Mesenchymal stem cell (in vitro differentiated cells and primary cell): ENCODE data around the gene PPP6R3.

Experiments
- DNase-seq: peaks from one replicate; pipeline ENCODE4 v3.0.0-alpha.2; 2013
- H2AFZ ChIP-seq: one replicate; pipeline ENCODE4 v1.6.1; 2013; ENCODE audit warnings: low read depth, mild to moderate bottlenecking, control low read depth, inconsistent platforms, low read length, moderate library complexity
- H2AK5ac ChIP-seq: 2 replicates; pipeline ENCODE4 v1.6.1; 2013; ENCODE audit warnings: low read length, moderate library complexity, mild to moderate bottlenecking, inconsistent platforms; ENCODE audit not compliant: severe bottlenecking
- H2BK120ac ChIP-seq: one replicate; pipeline ENCODE4 v1.6.1; 2013; ENCODE audit warnings: low read depth, mild to moderate bottlenecking, inconsistent platforms, low read length, moderate library complexity
- H2BK12ac ChIP-seq, 2 experiments: one replicate each; pipeline ENCODE4 v1.6.1; 2013; ENCODE audit warnings: inconsistent platforms in 2 of 2, low read length in 2 of 2, mild to moderate bottlenecking in 2 of 2, moderate library complexity in 2 of 2, control low read depth in 1 of 2
- H2BK15ac ChIP-seq: one replicate; pipeline ENCODE4 v1.6.1; 2013; ENCODE audit warnings: mild to moderate bottlenecking, low read depth, inconsistent platforms; ENCODE audit not compliant: poor library complexity, severe bottlenecking
- H2BK5ac ChIP-seq: 2 replicates; pipeline ENCODE4 v1.6.1; 2013; ENCODE audit warnings: low read depth, mild to moderate bottlenecking, low read length, control low read depth, inconsistent platforms; ENCODE audit not compliant: poor library complexity, severe bottlenecking
- H3K14ac ChIP-seq, 2 experiments: one replicate each; pipeline ENCODE4 v1.6.1; 2013; ENCODE audit warnings: inconsistent platforms in 2 of 2, low read length in 2 of 2, control low read depth in 1 of 2, mild to moderate bottlenecking in 1 of 2, moderate library complexity in 1 of 2
- H3K18ac ChIP-seq, 2 experiments: one replicate each; pipeline ENCODE4 v1.6.1; 2013; ENCODE audit warnings: inconsistent platforms in 2 of 2, low read length in 2 of 2, control low read depth in 1 of 2, low read depth in 1 of 2, mild to moderate bottlenecking in 1 of 2
- H3K23ac ChIP-seq, 2 experiments: one replicate each; pipeline ENCODE4 v1.6.1; 2013; ENCODE audit warnings: inconsistent platforms in 2 of 2, low read length in 2 of 2, mild to moderate bottlenecking in 2 of 2, moderate library complexity in 2 of 2, control low read depth in 1 of 2
- H3K27ac ChIP-seq: 2 replicates; pipeline ENCODE4 v1.5.1; 2013; ENCODE audit warnings: mild to moderate bottlenecking, moderate library complexity, low read length, control low read depth, inconsistent platforms; ENCODE audit not compliant: poor library complexity, severe bottlenecking
- H3K27me3 ChIP-seq, 2 experiments: 2 replicates each; pipeline versions ENCODE4 v1.6.1 to v1.7.0; 2013; ENCODE audit warnings: low read length in 2 of 2, mild to moderate bottlenecking in 2 of 2, moderate library complexity in 2 of 2, control low read depth in 1 of 2, inconsistent platforms in 1 of 2; ENCODE audit not compliant: control insufficient read depth in 1 of 2, insufficient read depth in 1 of 2
- H3K36me3 ChIP-seq, 2 experiments: 2 replicates each; pipeline versions ENCODE4 v1.6.1 to v1.7.0; 2013; ENCODE audit warnings: low read length in 2 of 2, control low read depth in 1 of 2, inconsistent platforms in 1 of 2, low read depth in 1 of 2, mild to moderate bottlenecking in 1 of 2; ENCODE audit not compliant: insufficient read depth in 2 of 2, control insufficient read depth in 1 of 2
- H3K4ac ChIP-seq, 2 experiments: one replicate each; pipeline ENCODE4 v1.6.1; 2013; ENCODE audit warnings: inconsistent platforms in 2 of 2, low read length in 2 of 2, mild to moderate bottlenecking in 2 of 2, moderate library complexity in 2 of 2, control low read depth in 1 of 2, low read depth in 1 of 2
- H3K4me1 ChIP-seq: 2 replicates; pipeline ENCODE4 v1.6.1; 2013; ENCODE audit warnings: low read depth, low read length, control low read depth; ENCODE audit not compliant: control insufficient read depth, insufficient read depth
- H3K4me2 ChIP-seq: 2 replicates; pipeline ENCODE4 v1.6.1; 2013; ENCODE audit warnings: low read length, mild to moderate bottlenecking, inconsistent platforms; ENCODE audit not compliant: poor library complexity, severe bottlenecking
- H3K4me3 ChIP-seq, 2 experiments: 2 replicates each; pipeline versions ENCODE4 v1.5.1 to v1.7.0; 2013; ENCODE audit warnings: low read length in 2 of 2, mild to moderate bottlenecking in 2 of 2, control low read depth in 1 of 2, low read depth in 1 of 2; ENCODE audit not compliant: insufficient read depth in 1 of 2
- H3K79me1 ChIP-seq: replicated peaks from 2 replicates; pipeline ENCODE4 v1.6.1; 2013; ENCODE audit warnings: mild to moderate bottlenecking, control low read depth, low read length, inconsistent platforms; ENCODE audit not compliant: poor library complexity, severe bottlenecking
- H3K9ac ChIP-seq: 2 replicates; pipeline ENCODE4 v1.7.0; 2013; ENCODE audit warnings: mild to moderate bottlenecking, low read length, moderate library complexity
- H3K9me3 ChIP-seq: 2 replicates; pipeline ENCODE4 v1.7.0; 2013; ENCODE audit warnings: mild to moderate bottlenecking, low read length; ENCODE audit not compliant: control insufficient read depth
- H4K8ac ChIP-seq: one replicate; pipeline ENCODE4 v1.6.1; 2013; ENCODE audit warnings: inconsistent platforms, mild to moderate bottlenecking, low read length, moderate library complexity
- H4K91ac ChIP-seq: one replicate; pipeline ENCODE4 v1.6.1; 2013; ENCODE audit warnings: mild to moderate bottlenecking, low read length, inconsistent platforms
- WGBS: methylation state at CpG from one replicate; pipeline ENCODE4 v1.1.7; 2013; ENCODE audit warnings: mixed read lengths; 5-methylcytosine and 5-hydroxymethylcytosine counted together

PPP6R3 gene

GRCh38 chr11:68551777-68552176 is 91.2 kb downstream of the PPP6R3 start:
- H3K9me3 ChIP-seq, result no peaks in the 10 kb centered on the region
- no peak overlapping the region for H2BK12ac ChIP-seq
- H3K4me2 ChIP-seq, result no peak overlapping the region
- no peak for DNase-seq
- no peak overlapping the region for H3K9ac ChIP-seq
- no peak overlapping the region for H4K8ac ChIP-seq
- H3K36me3 ChIP-seq, result peaks cover 24 to 82% of the 10 kb centered on the region in 2 experiments
- no peak overlapping the region for H3K4me3 ChIP-seq
- H3K4me1 ChIP-seq, result peaks cover 4% of the 10 kb centered on the region
- H3K79me1 ChIP-seq, result peaks cover 28% of the 10 kb centered on the region
- H3K23ac ChIP-seq, result no peak overlapping the region
- WGBS, result 100% methylated on average over 1 of the region's 3 CpGs
- H2AK5ac ChIP-seq, result no peak overlapping the region
- H2BK5ac ChIP-seq, result no peak overlapping the region
- H3K14ac ChIP-seq, result no peak overlapping the region
- no peak overlapping the region for H2BK15ac ChIP-seq
- no peak overlapping the region for H3K18ac ChIP-seq
- no peak overlapping the region for H3K27ac ChIP-seq
- no peaks in the 10 kb centered on the region for H3K27me3 ChIP-seq
- H4K91ac ChIP-seq, result no peak overlapping the region
- no peak overlapping the region for H2AFZ ChIP-seq
- no peak overlapping the region for H2BK120ac ChIP-seq
- no peak overlapping the region for H3K4ac ChIP-seq

- Histone ChIP-seq H3K4ac (no peak overlapping the region), H2AFZ (no peak overlapping the region), H2BK15ac (no peak overlapping the region), H3K4me1 (peaks cover 1% of the 10 kb centered on the region), H3K4me2 (no peak overlapping the region), H3K4me3 (no peak overlapping the region), H3K18ac (no peak overlapping the region), H2BK120ac (no peak overlapping the region), H2AK5ac (no peak overlapping the region), H3K36me3 (peaks cover 24 to 82% of the 10 kb centered on the region in 2 experiments), H3K9ac (no peak overlapping the region), H2BK5ac (no peak overlapping the region), H3K14ac (no peak overlapping the region), H4K8ac (no peak overlapping the region), H3K79me1 (peaks cover 25% of the 10 kb centered on the region), H3K23ac (no peak overlapping the region), H3K27ac (no peak overlapping the region), H3K9me3 (no peaks in the 10 kb centered on the region), H3K27me3 (no peaks in the 10 kb centered on the region), H2BK12ac (no peak overlapping the region), H4K91ac (no peak overlapping the region)
- no peak for DNase-seq
- 98% methylated on average over 2 of the region's 2 CpGs for WGBS
Observed at GRCh38 chr11:68552542-68552941, 92.0 kb downstream of the PPP6R3 start.

- Histone ChIP-seq H3K4me3 (no peak overlapping the region), H4K91ac (no peak overlapping the region), H2AFZ (no peak overlapping the region), H3K14ac (no peak overlapping the region), H3K4ac (no peak overlapping the region), H3K18ac (no peak overlapping the region), H3K9ac (no peak overlapping the region), H2BK15ac (no peak overlapping the region), H3K4me1 (peaks cover 2% of the 10 kb centered on the region), H2BK12ac (no peak overlapping the region), H3K79me1 (peaks cover 21% of the 10 kb centered on the region), H2BK120ac (no peak overlapping the region), H3K9me3 (no peaks in the 10 kb centered on the region), H3K27me3 (no peaks in the 10 kb centered on the region), H3K4me2 (no peak overlapping the region), H4K8ac (no peak overlapping the region), H3K36me3 (peaks cover 10 to 87% of the 10 kb centered on the region in 2 experiments), H3K27ac (no peak overlapping the region), H3K23ac (no peak overlapping the region), H2AK5ac (no peak overlapping the region), H2BK5ac (no peak overlapping the region)
- no CpG with 5 or more reads among the region's 1 CpG for WGBS
- DNase-seq, result no peak
Observed at GRCh38 chr11:68560216-68560615, 99.7 kb downstream of the PPP6R3 start.

- no peak overlapping the region for H3K4me3 ChIP-seq
- no peak overlapping the region for H3K4ac ChIP-seq
- peaks cover 2% of the 10 kb centered on the region for H3K4me1 ChIP-seq
- H3K23ac ChIP-seq, result no peak overlapping the region
- WGBS, result 100% methylated on average over 2 of the region's 2 CpGs
- H3K27me3 ChIP-seq, result no peaks in the 10 kb centered on the region
- no peak overlapping the region for H4K8ac ChIP-seq
- H3K18ac ChIP-seq, result no peak overlapping the region
- H3K27ac ChIP-seq, result no peak overlapping the region
- peaks cover 24% of the 10 kb centered on the region for H3K79me1 ChIP-seq
- no peak overlapping the region for H2AFZ ChIP-seq
- H2AK5ac ChIP-seq, result no peak overlapping the region
- no peak overlapping the region for H2BK12ac ChIP-seq
- no peak overlapping the region for H4K91ac ChIP-seq
- H2BK120ac ChIP-seq, result no peak overlapping the region
- H3K14ac ChIP-seq, result no peak overlapping the region
- H3K36me3 ChIP-seq, result peaks cover 23 to 90% of the 10 kb centered on the region in 2 experiments
- H2BK5ac ChIP-seq, result no peak overlapping the region
- no peak overlapping the region for H2BK15ac ChIP-seq
- no peak for DNase-seq
- H3K4me2 ChIP-seq, result no peak overlapping the region
- no peaks in the 10 kb centered on the region for H3K9me3 ChIP-seq
- H3K9ac ChIP-seq, result no peak overlapping the region
Observed at GRCh38 chr11:68563454-68563853, 102.9 kb downstream of the PPP6R3 start.
